Measurements from ENCODE around the gene FBXO38.
"Not testable (repeated sequence)": the region's sequence is repeated elsewhere in the genome, so short reads cannot be mapped to it uniquely, and the experiment has no call there.

The FBXO38 gene

GRCh38 chr5:148467958-148468357 lies 84.2 kb downstream of the FBXO38 start:
- no peak overlapping the region for H3K27ac ChIP-seq
- TF ChIP-seq, protein P1, sequence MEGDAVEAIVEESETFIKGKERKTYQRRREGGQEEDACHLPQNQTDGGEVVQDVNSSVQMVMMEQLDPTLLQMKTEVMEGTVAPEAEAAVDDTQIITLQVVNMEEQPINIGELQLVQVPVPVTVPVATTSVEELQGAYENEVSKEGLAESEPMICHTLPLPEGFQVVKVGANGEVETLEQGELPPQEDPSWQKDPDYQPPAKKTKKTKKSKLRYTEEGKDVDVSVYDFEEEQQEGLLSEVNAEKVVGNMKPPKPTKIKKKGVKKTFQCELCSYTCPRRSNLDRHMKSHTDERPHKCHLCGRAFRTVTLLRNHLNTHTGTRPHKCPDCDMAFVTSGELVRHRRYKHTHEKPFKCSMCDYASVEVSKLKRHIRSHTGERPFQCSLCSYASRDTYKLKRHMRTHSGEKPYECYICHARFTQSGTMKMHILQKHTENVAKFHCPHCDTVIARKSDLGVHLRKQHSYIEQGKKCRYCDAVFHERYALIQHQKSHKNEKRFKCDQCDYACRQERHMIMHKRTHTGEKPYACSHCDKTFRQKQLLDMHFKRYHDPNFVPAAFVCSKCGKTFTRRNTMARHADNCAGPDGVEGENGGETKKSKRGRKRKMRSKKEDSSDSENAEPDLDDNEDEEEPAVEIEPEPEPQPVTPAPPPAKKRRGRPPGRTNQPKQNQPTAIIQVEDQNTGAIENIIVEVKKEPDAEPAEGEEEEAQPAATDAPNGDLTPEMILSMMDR (IDR thresholded peaks at IDR 0.05), result no peak
- TF ChIP-seq ZFX (IDR thresholded peaks at IDR 0.05; ENCODE audit: borderline replicate concordance), result no peak

GRCh38 chr5:148468746-148469145 lies 85.0 kb downstream of the FBXO38 start:
- not testable (repeated sequence) for H3K27ac ChIP-seq

- H3K27ac ChIP-seq, result no peak overlapping the region
- no peak for TF ChIP-seq ZFX (IDR thresholded peaks at IDR 0.05; ENCODE audit: borderline replicate concordance)
- TF ChIP-seq, protein P1 (IDR thresholded peaks at IDR 0.05), result no peak
Measured at GRCh38 chr5:148469501-148469935, 85.8 kb downstream of the FBXO38 start.

DNA sequence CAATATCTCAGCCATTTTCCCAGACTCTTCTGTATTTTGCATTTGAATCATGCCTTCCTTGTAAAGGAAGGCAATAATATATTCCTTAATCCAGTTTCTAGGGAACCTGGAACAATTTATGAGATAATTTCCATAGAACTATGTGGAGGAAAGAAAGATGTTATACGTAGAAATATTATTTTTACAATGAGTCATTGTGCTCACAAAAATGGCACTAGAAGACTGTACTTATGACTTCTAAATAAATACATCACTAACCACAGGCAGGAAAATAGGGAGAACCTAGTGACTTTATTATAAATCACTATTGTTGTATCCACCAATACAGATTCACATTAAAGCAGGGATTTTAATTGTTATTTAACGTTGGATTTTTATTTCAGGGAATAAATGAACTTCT lies 87.6 kb downstream of the FBXO38 start:
- H3K27ac ChIP-seq, result no peak overlapping the region
- TF ChIP-seq, protein P1 (IDR thresholded peaks at IDR 0.05), result no peak
- no peak for TF ChIP-seq ZFX (IDR thresholded peaks at IDR 0.05; ENCODE audit: borderline replicate concordance)

GRCh38 chr5:148474025-148474511 lies 90.3 kb downstream of the FBXO38 start:
- TF ChIP-seq, protein P1 (IDR thresholded peaks at IDR 0.05), result no peak
- no peak for TF ChIP-seq ZFX (IDR thresholded peaks at IDR 0.05; ENCODE audit: borderline replicate concordance)
- H3K27ac ChIP-seq, result no peak overlapping the region

DNA sequence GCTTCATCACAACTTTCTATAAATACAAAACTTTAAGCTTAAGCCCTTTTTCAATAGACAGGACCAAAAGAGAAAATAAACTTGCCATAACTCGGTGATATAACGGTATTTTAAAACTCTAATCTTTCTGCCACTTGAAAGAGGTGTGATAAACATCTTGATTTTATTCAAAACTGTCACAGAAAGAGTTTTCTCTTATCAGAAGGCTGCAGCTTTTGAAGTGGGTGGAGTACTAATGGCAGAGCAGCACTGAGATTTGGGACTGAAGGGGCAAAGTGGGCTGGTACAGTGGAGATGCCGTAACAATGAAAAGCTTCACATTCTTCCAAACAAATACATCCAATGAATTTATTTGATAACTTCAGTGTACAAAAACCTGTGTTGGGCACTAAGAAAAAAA lies 92.5 kb downstream of the FBXO38 start:
- no peak overlapping the region for H3K27ac ChIP-seq
- no peak for TF ChIP-seq ZFX (IDR thresholded peaks at IDR 0.05; ENCODE audit: borderline replicate concordance)
- TF ChIP-seq, protein P1 (IDR thresholded peaks at IDR 0.05), result no peak

- no peak for TF ChIP-seq ZFX (IDR thresholded peaks at IDR 0.05; ENCODE audit: borderline replicate concordance)
- TF ChIP-seq, protein P1 (IDR thresholded peaks at IDR 0.05), result no peak
- H3K27ac ChIP-seq, result no peak overlapping the region
Measured at GRCh38 chr5:148477429-148477828, 93.7 kb downstream of the FBXO38 start.

DNA sequence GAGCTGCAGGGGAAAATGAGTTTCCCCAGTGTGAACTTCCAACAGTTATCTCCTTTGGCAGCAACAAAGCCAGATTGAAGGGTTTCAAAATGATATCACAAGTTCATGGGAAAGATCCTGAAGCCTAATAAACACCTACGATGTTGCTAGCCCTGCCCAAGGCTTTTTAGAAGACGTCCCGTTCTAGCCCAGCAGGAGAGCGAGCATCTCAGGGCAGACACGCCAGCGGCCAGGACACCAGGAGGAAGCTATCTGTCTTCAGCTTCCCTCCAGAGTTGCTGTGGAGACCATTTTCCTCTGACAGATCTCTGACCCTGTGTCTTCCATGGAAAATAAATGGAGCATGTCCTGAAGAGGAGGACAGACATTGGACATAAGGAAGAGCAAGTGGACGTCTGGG lies 98.4 kb downstream of the FBXO38 start:
- TF ChIP-seq, protein P1 (IDR thresholded peaks at IDR 0.05), result no peak
- TF ChIP-seq ZFX (IDR thresholded peaks at IDR 0.05; ENCODE audit: borderline replicate concordance), result no peak
- no peak overlapping the region for H3K27ac ChIP-seq

Measured in 22Rv1 (cell line).